ENCODE data around the gene DCAKD. TPM values are rescaled to one million over a fixed set of nuclear protein-coding genes. Genes with fewer than 3 reads are reported as not detected.

Gene DCAKD
- polyA plus RNA-seq, 1 donor from 2014 or later, result 68.5 TPM

GRCh38 chr17:45034599-45034998 lies 16.8 kb downstream of the DCAKD start:
- no peaks in the 10 kb centered on the region for H4K20me1 ChIP-seq (ENCODE audit: insufficient read depth)
- H3K36me3 ChIP-seq (ENCODE audit: insufficient read depth, low read length), result no peaks in the 10 kb centered on the region
- H2AFZ ChIP-seq (ENCODE audit: low read depth, low read length), result no peak overlapping the region
- no peak overlapping the region for H3K27ac ChIP-seq (ENCODE audit: low read length)
- TF ChIP-seq EP300 (conservative IDR thresholded peaks at IDR 0.05; ENCODE audit: poor library complexity, severe bottlenecking) (no peak), RAD21 (conservative IDR thresholded peaks at IDR 0.05) (no peak), TAF1 (IDR thresholded peaks at IDR 0.05; ENCODE audit: low read depth) (no peak), CTCF (IDR thresholded peaks at IDR 0.05; ENCODE audit: poor library complexity, severe bottlenecking) (no peak), MXI1 (conservative IDR thresholded peaks at IDR 0.05; ENCODE audit: poor library complexity, severe bottlenecking) (no peak), REST (IDR thresholded peaks at IDR 0.05; ENCODE audit: borderline replicate concordance) (no peak), EZH2 (IDR thresholded peaks at IDR 0.05; ENCODE audit: borderline replicate concordance, insufficient read depth, low read length, poor library complexity, severe bottlenecking) (no peak), POLR2AphosphoS5 (IDR thresholded peaks at IDR 0.05) (no peak), SMC3 (conservative IDR thresholded peaks at IDR 0.05; ENCODE audit: poor library complexity) (no peak)
- H3K9me3 ChIP-seq (ENCODE audit: low read length), result no peaks in the 10 kb centered on the region
- no peaks in the 10 kb centered on the region for H3K79me2 ChIP-seq (replicated peaks; ENCODE audit: insufficient read depth, low read length)
- no peak overlapping the region for H3K4me3 ChIP-seq (ENCODE audit: low read length)
- no peaks in the 10 kb centered on the region for H3F3A ChIP-seq (ENCODE audit: insufficient read depth, low read length, poor library complexity, severe bottlenecking)
- H3K27me3 ChIP-seq (ENCODE audit: insufficient read depth, low read depth, low read length), result no peaks in the 10 kb centered on the region
- no peak overlapping the region for H3K9ac ChIP-seq (ENCODE audit: low read length)
- H3K9me2 ChIP-seq (ENCODE audit: insufficient read depth, low read length), result no peaks in the 10 kb centered on the region
- H3K4me2 ChIP-seq (ENCODE audit: low read length), result no peak overlapping the region

- H3K27me3 ChIP-seq (ENCODE audit: insufficient read depth, low read depth, low read length), result no peaks in the 10 kb centered on the region
- H3K9me2 ChIP-seq (ENCODE audit: insufficient read depth, low read length), result no peaks in the 10 kb centered on the region
- H3K9ac ChIP-seq (ENCODE audit: low read length), result no peak overlapping the region
- no peaks in the 10 kb centered on the region for H4K20me1 ChIP-seq (ENCODE audit: insufficient read depth)
- H2AFZ ChIP-seq (ENCODE audit: low read depth, low read length), result no peak overlapping the region
- H3K4me2 ChIP-seq (ENCODE audit: low read length), result no peak overlapping the region
- TF ChIP-seq EZH2 (IDR thresholded peaks at IDR 0.05; ENCODE audit: borderline replicate concordance, insufficient read depth, low read length, poor library complexity, severe bottlenecking), result no peak
- TF ChIP-seq MXI1 (conservative IDR thresholded peaks at IDR 0.05; ENCODE audit: poor library complexity, severe bottlenecking), result no peak
- no peak for TF ChIP-seq RAD21 (conservative IDR thresholded peaks at IDR 0.05)
- TF ChIP-seq CTCF (IDR thresholded peaks at IDR 0.05; ENCODE audit: poor library complexity, severe bottlenecking), result no peak
- no peak for TF ChIP-seq SMC3 (conservative IDR thresholded peaks at IDR 0.05; ENCODE audit: poor library complexity)
- TF ChIP-seq TAF1 (IDR thresholded peaks at IDR 0.05; ENCODE audit: low read depth), result no peak
- TF ChIP-seq POLR2AphosphoS5 (IDR thresholded peaks at IDR 0.05), result no peak
- TF ChIP-seq EP300 (conservative IDR thresholded peaks at IDR 0.05; ENCODE audit: poor library complexity, severe bottlenecking), result no peak
- no peak for TF ChIP-seq REST (IDR thresholded peaks at IDR 0.05; ENCODE audit: borderline replicate concordance)
- no peaks in the 10 kb centered on the region for H3F3A ChIP-seq (ENCODE audit: insufficient read depth, low read length, poor library complexity, severe bottlenecking)
- no peaks in the 10 kb centered on the region for H3K36me3 ChIP-seq (ENCODE audit: insufficient read depth, low read length)
- H3K79me2 ChIP-seq (replicated peaks; ENCODE audit: insufficient read depth, low read length), result no peaks in the 10 kb centered on the region
- H3K27ac ChIP-seq (ENCODE audit: low read length), result no peak overlapping the region
- no peak overlapping the region for H3K4me3 ChIP-seq (ENCODE audit: low read length)
- H3K9me3 ChIP-seq (ENCODE audit: low read length), result no peaks in the 10 kb centered on the region
These were observed 19.3 kb downstream of the DCAKD start for GRCh38 chr17:45032174-45032541.
